GM06990 (cell line): Measurements from ENCODE around the gene PIBF1.
"Not testable (repeated sequence)": the region's sequence is repeated elsewhere in the genome, so short reads cannot be mapped to it uniquely, and the experiment has no call there.

Experiments
- DNase-seq: peaks from one replicate; pipeline ENCODE4 v3.0.0-alpha.2; 2011; ENCODE audit not compliant: insufficient read length; ENCODE audit errors: extremely low read depth
- H3K27me3 ChIP-seq: replicated peaks from 2 replicates; pipeline ENCODE4 v1.6.0; 2011; ENCODE audit warnings: low read length; ENCODE audit not compliant: control insufficient read depth, insufficient read depth
- H3K36me3 ChIP-seq: 2 replicates; pipeline ENCODE4 v1.5.1; 2011; ENCODE audit warnings: low read length; ENCODE audit not compliant: control insufficient read depth, insufficient read depth
- H3K4me3 ChIP-seq: replicated peaks from 2 replicates; pipeline ENCODE4 v1.5.1; 2011; ENCODE audit warnings: low read depth, mild to moderate bottlenecking, control low read depth, low read length
- CTCF ChIP-seq: IDR thresholded peaks from 2 replicates; pipeline ENCODE4 v1.5.1; 2011; ENCODE audit warnings: low read length, control low read depth, mild to moderate bottlenecking, inconsistent platforms; ENCODE audit not compliant: insufficient read depth, poor library complexity, severe bottlenecking

PIBF1 gene

GRCh38 chr13:73039201-73040108 is 257.5 kb downstream of the PIBF1 start:
- no peak for TF ChIP-seq CTCF
- no peaks in the 10 kb centered on the region for H3K36me3 ChIP-seq
- DNase-seq: no peak
- no peaks in the 10 kb centered on the region for H3K27me3 ChIP-seq
- H3K4me3 ChIP-seq: no peak overlapping the region

GRCh38 chr13:73040484-73040883 is 258.6 kb downstream of the PIBF1 start:
- no peaks in the 10 kb centered on the region for H3K36me3 ChIP-seq
- DNase-seq: no peak
- no peak overlapping the region for H3K4me3 ChIP-seq
- no peak for TF ChIP-seq CTCF
- no peaks in the 10 kb centered on the region for H3K27me3 ChIP-seq

- TF ChIP-seq CTCF: no peak
- no peaks in the 10 kb centered on the region for H3K27me3 ChIP-seq
- no peak for DNase-seq
- H3K36me3 ChIP-seq: no peaks in the 10 kb centered on the region
- H3K4me3 ChIP-seq: no peak overlapping the region
These were observed 259.1 kb downstream of the PIBF1 start for GRCh38 chr13:73040968-73041596.

GRCh38 chr13:73045031-73045430 is 263.1 kb downstream of the PIBF1 start:
- Histone ChIP-seq H3K27me3 (no peaks in the 10 kb centered on the region), H3K36me3 (no peaks in the 10 kb centered on the region), H3K4me3 (no peak overlapping the region)
- TF ChIP-seq CTCF: no peak
- DNase-seq: no peak

GRCh38 chr13:73048615-73049014 is 266.7 kb downstream of the PIBF1 start:
- H3K36me3 ChIP-seq, DNase-seq, H3K27me3 ChIP-seq, H3K4me3 ChIP-seq: not testable (repeated sequence)

GRCh38 chr13:73054712-73055111 is 272.8 kb downstream of the PIBF1 start:
- no peak for TF ChIP-seq CTCF
- H3K4me3 ChIP-seq: no peak overlapping the region
- no peak for DNase-seq
- no peaks in the 10 kb centered on the region for H3K27me3 ChIP-seq
- H3K36me3 ChIP-seq: no peaks in the 10 kb centered on the region
